Mammary epithelial cell (primary cell): ENCODE measurements around the gene MTREX.

Experiments
- EZH2 ChIP-seq: IDR thresholded peaks from 2 replicates; pipeline ENCODE4 v1.6.1; 2012; ENCODE audit warnings: low read length, inconsistent platforms, borderline replicate concordance
- TF ChIP-seq, protein P1 (sequence below), 2 donors: IDR thresholded peaks in 1 of 2; conservative IDR thresholded peaks in 1 of 2; 2 replicates each; pipeline ENCODE4 v1.5.1; 2011 to 2012; ENCODE audit warnings: inconsistent platforms in 2 of 2, low read length in 2 of 2, mild to moderate bottlenecking in 2 of 2, control low read depth in 1 of 2, low read depth in 1 of 2; ENCODE audit not compliant: insufficient read depth in 1 of 2; ENCODE audit errors: extremely low read depth in 1 of 2

DNA sequence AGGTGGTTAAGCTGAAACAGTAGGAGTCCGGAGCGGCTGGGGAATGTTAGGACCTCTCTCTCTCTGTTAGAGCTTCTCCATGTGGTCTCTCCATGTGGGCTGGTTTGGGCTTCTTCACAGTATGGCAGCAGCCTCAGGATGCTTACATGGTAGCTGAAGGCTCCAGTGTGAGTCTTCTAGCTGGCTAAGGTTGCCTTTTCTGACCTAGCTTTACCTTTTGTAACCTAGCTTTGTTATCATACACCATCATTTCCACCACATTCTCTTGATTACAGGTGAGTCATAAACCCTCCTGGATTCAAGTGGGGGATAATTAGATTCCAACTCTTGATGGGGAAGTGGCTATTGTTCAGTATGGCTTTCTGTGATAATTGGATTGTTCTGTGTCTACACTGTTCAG lies 98.5 kb downstream of the MTREX start:
- no peak for TF ChIP-seq EZH2
- TF ChIP-seq, protein P1, sequence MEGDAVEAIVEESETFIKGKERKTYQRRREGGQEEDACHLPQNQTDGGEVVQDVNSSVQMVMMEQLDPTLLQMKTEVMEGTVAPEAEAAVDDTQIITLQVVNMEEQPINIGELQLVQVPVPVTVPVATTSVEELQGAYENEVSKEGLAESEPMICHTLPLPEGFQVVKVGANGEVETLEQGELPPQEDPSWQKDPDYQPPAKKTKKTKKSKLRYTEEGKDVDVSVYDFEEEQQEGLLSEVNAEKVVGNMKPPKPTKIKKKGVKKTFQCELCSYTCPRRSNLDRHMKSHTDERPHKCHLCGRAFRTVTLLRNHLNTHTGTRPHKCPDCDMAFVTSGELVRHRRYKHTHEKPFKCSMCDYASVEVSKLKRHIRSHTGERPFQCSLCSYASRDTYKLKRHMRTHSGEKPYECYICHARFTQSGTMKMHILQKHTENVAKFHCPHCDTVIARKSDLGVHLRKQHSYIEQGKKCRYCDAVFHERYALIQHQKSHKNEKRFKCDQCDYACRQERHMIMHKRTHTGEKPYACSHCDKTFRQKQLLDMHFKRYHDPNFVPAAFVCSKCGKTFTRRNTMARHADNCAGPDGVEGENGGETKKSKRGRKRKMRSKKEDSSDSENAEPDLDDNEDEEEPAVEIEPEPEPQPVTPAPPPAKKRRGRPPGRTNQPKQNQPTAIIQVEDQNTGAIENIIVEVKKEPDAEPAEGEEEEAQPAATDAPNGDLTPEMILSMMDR (conservative IDR thresholded peaks at IDR 0.05 in 1 of 2, IDR thresholded peaks at IDR 0.05 in 1 of 2; ENCODE audit: extremely low read depth in 1 of 2, insufficient read depth in 1 of 2, low read depth in 1 of 2, low read length in 2 of 2): no peak
